OCI-LY7 (cell line): Measurements from ENCODE around the gene COX7B2. TPM values are rescaled to one million over a fixed set of nuclear protein-coding genes. Genes with fewer than 3 reads are reported as not detected.

Experiments used
- BruUV-seq: library from RNA; stranded (reverse); fragments of 400-500 nt; replicated peaks from 2 replicates; lab custom pipeline; 2021; lab: Mats Ljungman, UMichigan
- CTCF ChIA-PET: fragments of 300-600 bp; sonication (Branson Sonifier 250); formaldehyde crosslinking; loops from one replicate; lab custom pipeline; 2022; ENCODE audit warnings: antibody characterized with exemption; ENCODE audit not compliant: unreplicated experiment; lab: Charles Lee
- POLR2A ChIA-PET: fragments of 300-600 bp; sonication (Branson Sonifier 250); formaldehyde crosslinking; loops from one replicate; lab custom pipeline; 2022; ENCODE audit warnings: antibody characterized with exemption; lab: Charles Lee
- DNase-seq: peaks from one replicate; pipeline ENCODE4 v3.0.0-alpha.2; 2015; ENCODE audit warnings: low spot score
- H2AFZ ChIP-seq: fragments of 200-600 bp; sonication (generic), shearing (Covaris generic); 2 replicates; pipeline ENCODE4 v1.6.1; 2014; ENCODE audit warnings: mild to moderate bottlenecking, antibody characterized with exemption, low read length, moderate library complexity
- H3K27ac ChIP-seq: fragments of 200-600 bp; sonication (generic); 2 replicates; pipeline ENCODE4 v1.5.1; 2014; ENCODE audit warnings: mixed run types, low read depth, mild to moderate bottlenecking, moderate library complexity, low read length, inconsistent platforms; ENCODE audit not compliant: poor library complexity, severe bottlenecking
- H3K36me3 ChIP-seq: fragments of 200-600 bp; sonication (generic); 2 replicates; pipeline ENCODE4 v1.6.1; 2014; ENCODE audit warnings: mild to moderate bottlenecking, antibody characterized with exemption, low read length, moderate library complexity, mixed read lengths; ENCODE audit not compliant: insufficient read depth
- H3K4me1 ChIP-seq: fragments of 200-600 bp; sonication (generic); 2 replicates; pipeline ENCODE4 v1.5.1; 2014; ENCODE audit warnings: mild to moderate bottlenecking, low read length; ENCODE audit not compliant: insufficient read depth, poor library complexity, severe bottlenecking
- H3K4me2 ChIP-seq: fragments of 200-600 bp; sonication (generic); 2 replicates; pipeline ENCODE4 v1.6.1; 2014; ENCODE audit warnings: mild to moderate bottlenecking, low read length
- H3K4me3 ChIP-seq: fragments of 200-600 bp; sonication (generic); 2 replicates; pipeline ENCODE4 v1.5.1; 2014; ENCODE audit warnings: mild to moderate bottlenecking, low read depth, low read length; ENCODE audit not compliant: poor library complexity, severe bottlenecking
- H3K79me2 ChIP-seq: fragments of 200-600 bp; sonication (generic); 2 replicates; pipeline ENCODE4 v1.6.1; 2016; ENCODE audit warnings: low read depth, mild to moderate bottlenecking, low read length, moderate library complexity, mixed read lengths; ENCODE audit not compliant: insufficient read depth
- H3K9me2 ChIP-seq: fragments of 200-600 bp; sonication (generic); 2 replicates; pipeline ENCODE4 v1.6.1; 2016; ENCODE audit warnings: mild to moderate bottlenecking, low read length, mixed read lengths; ENCODE audit not compliant: insufficient read depth
- H3K9me3 ChIP-seq: fragments of 200-600 bp; sonication (generic); 2 replicates; pipeline ENCODE4 v1.6.1; 2014; ENCODE audit warnings: mild to moderate bottlenecking, mixed run types, low read length, mixed read lengths
- H4K20me1 ChIP-seq: fragments of 200-600 bp; sonication (generic); 2 replicates; pipeline ENCODE4 v1.6.1; 2014; ENCODE audit warnings: mild to moderate bottlenecking, antibody characterized with exemption, low read length, moderate library complexity, mixed read lengths; ENCODE audit not compliant: insufficient read depth
- EZH2phosphoT487 ChIP-seq: fragments of 200-600 bp; sonication (generic); IDR thresholded peaks from 2 replicates; pipeline ENCODE4 v1.6.1; 2018; ENCODE audit warnings: low read depth, borderline replicate concordance, mild to moderate bottlenecking, mixed run types, antibody characterized with exemption, low read length, moderate library complexity, mixed read lengths
- intact Hi-C: fragments of 100-400 bp; cut with micrococcal nuclease; formaldehyde crosslinking; loops from one replicate; pipeline ENCODE4 v1.10.0; 2022; ENCODE audit not compliant: unreplicated experiment
- total RNA-seq, 2 experiments: library from RNA; depleted of rRNA in 1 of 2; stranded (reverse); fragments of >200 nt in 1 of 2; shearing (Covaris generic) in 1 of 2; gene quantifications; 2 replicates each; pipeline ENCODE4 v1.2.3, GENCODE V29; 2014 to 2022
- TF ChIP-seq, protein P1 (sequence below): fragments of 200-600 bp; sonication (generic); conservative IDR thresholded peaks from 2 replicates; pipeline ENCODE4 v1.5.1; 2014; ENCODE audit warnings: mild to moderate bottlenecking, antibody characterized with exemption, low read length, moderate library complexity, mixed read lengths

COX7B2 gene
- total RNA-seq, 2 experiments from 2014 or later = not detected

DNA sequence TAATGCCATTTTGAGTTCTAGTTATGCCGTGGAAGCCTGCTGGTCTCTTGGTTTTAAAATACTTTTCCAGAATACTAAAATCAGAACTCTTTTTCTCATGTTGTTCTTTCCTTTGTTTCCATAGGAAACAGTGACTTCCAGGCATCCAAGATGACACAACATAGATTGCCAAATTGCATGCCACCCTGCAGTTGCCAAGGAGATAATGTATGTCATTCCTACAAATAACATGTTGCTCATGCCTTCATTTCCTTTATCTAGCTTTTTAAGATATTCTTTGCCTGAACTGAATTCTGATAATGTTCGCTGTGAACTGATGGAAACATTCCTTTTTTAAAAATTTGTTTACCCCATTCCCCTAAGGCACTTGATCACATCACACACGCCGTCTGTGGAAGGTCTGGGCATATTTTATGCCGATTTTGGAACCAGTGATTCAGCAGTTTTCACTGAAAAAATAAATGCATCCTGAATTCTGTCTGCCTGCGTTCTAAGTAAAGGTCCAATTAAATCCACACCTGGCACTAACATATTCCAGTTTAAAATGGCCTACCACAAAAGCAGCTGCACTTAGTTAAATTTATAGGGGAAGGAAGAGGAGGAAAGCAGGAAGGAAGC lies 38.0 kb upstream of the COX7B2 start:
- TF ChIP-seq, protein P1, sequence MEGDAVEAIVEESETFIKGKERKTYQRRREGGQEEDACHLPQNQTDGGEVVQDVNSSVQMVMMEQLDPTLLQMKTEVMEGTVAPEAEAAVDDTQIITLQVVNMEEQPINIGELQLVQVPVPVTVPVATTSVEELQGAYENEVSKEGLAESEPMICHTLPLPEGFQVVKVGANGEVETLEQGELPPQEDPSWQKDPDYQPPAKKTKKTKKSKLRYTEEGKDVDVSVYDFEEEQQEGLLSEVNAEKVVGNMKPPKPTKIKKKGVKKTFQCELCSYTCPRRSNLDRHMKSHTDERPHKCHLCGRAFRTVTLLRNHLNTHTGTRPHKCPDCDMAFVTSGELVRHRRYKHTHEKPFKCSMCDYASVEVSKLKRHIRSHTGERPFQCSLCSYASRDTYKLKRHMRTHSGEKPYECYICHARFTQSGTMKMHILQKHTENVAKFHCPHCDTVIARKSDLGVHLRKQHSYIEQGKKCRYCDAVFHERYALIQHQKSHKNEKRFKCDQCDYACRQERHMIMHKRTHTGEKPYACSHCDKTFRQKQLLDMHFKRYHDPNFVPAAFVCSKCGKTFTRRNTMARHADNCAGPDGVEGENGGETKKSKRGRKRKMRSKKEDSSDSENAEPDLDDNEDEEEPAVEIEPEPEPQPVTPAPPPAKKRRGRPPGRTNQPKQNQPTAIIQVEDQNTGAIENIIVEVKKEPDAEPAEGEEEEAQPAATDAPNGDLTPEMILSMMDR = no peak
- no peak for TF ChIP-seq EZH2phosphoT487
- BruUV-seq = no TSS peak

GRCh38 chr4:46945062-46945461 lies 36.0 kb upstream of the COX7B2 start:
- DNase-seq = no peak
- intact Hi-C loops = no loop called here
- no peak for TF ChIP-seq EZH2phosphoT487
- TF ChIP-seq, protein P1 = no peak
- CTCF ChIA-PET = no interaction called here
- no peak overlapping the region for H3K4me3 ChIP-seq
- H3K4me1 ChIP-seq = no peaks in the 10 kb centered on the region
- no peaks in the 10 kb centered on the region for H4K20me1 ChIP-seq
- no peak overlapping the region for H2AFZ ChIP-seq
- BruUV-seq = no TSS peak
- H3K9me3 ChIP-seq = no peaks in the 10 kb centered on the region
- H3K79me2 ChIP-seq = no peaks in the 10 kb centered on the region
- H3K4me2 ChIP-seq = no peak overlapping the region
- POLR2A ChIA-PET = interaction anchor here (1.0 kb wide), 1 partner anchor 36 kb away, joined by 3 read pairs; no protein-coding TSS in a partner anchor
- H3K36me3 ChIP-seq = no peaks in the 10 kb centered on the region
- H3K27ac ChIP-seq = no peak overlapping the region
- no peaks in the 10 kb centered on the region for H3K9me2 ChIP-seq

More for the DNA sequence above, 38.0 kb upstream of the COX7B2 start:
- no peaks in the 10 kb centered on the region for H3K9me3 ChIP-seq
- H3K27ac ChIP-seq = no peak overlapping the region
- no peaks in the 10 kb centered on the region for H3K79me2 ChIP-seq
- H3K4me1 ChIP-seq = no peaks in the 10 kb centered on the region
- DNase-seq = no peak
- ChIA-PET CTCF (no interaction called here), POLR2A (no interaction called here)
- no peaks in the 10 kb centered on the region for H4K20me1 ChIP-seq
- no peaks in the 10 kb centered on the region for H3K36me3 ChIP-seq
- intact Hi-C loops = no loop called here
- H3K4me2 ChIP-seq = no peak overlapping the region
- no peak overlapping the region for H3K4me3 ChIP-seq
- H3K9me2 ChIP-seq = no peaks in the 10 kb centered on the region
- no peak overlapping the region for H2AFZ ChIP-seq

DNA sequence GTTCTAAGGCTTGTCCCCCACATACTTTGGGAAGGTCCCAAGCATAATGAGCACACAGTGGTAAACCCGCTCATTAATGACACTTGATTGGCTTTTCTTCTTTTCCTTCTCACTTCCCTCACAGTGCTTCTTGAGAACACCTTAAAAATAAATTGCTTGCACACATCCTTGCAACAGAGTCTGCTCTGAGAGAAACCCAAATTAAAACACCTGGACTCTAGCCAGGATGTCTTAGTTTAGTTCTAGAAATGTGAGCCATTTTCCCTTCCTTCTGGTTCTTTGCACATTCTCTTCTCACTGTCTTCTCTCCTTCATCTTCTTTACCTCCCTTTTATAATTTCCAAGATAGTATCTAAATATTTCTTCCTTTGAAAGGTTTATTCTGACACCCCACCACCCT lies 35.3 kb upstream of the COX7B2 start:
- no peaks in the 10 kb centered on the region for H4K20me1 ChIP-seq
- TF ChIP-seq, protein P1 = no peak
- no peak for TF ChIP-seq EZH2phosphoT487

More for the DNA sequence above, 35.3 kb upstream of the COX7B2 start:
- POLR2A ChIA-PET = no interaction called here
- BruUV-seq = no TSS peak
- Histone ChIP-seq H3K4me3 (no peak overlapping the region), H3K36me3 (no peaks in the 10 kb centered on the region), H3K27ac (no peak overlapping the region), H3K4me1 (no peaks in the 10 kb centered on the region), H3K9me3 (no peaks in the 10 kb centered on the region), H3K79me2 (no peaks in the 10 kb centered on the region), H3K9me2 (no peaks in the 10 kb centered on the region), H3K4me2 (no peak overlapping the region), H2AFZ (no peak overlapping the region)
- intact Hi-C loops = loop anchor here (5.0 kb wide), 1 partner anchor 438 kb away; no protein-coding TSS in a partner anchor
- CTCF ChIA-PET = no interaction called here
- no peak for DNase-seq
